Sigmoid colon (tissue), 3 donors: Measurements from ENCODE around the gene ASPG.

ENCODE experiments used
- POLR2A ChIP-seq, 2 donors: fragments of 450-650 bp; IDR thresholded peaks; one replicate each; pipeline ENCODE4 v1.6.1; 2016; ENCODE audit warnings: antibody characterized with exemption in 2 of 2, mild to moderate bottlenecking in 2 of 2, moderate library complexity in 2 of 2
- TF ChIP-seq, protein P1 (sequence below), 4 experiments: fragments of 450-650 bp in 3 of 4; fragments of 200-600 bp in 1 of 4; IDR thresholded peaks; one replicate each; pipeline ENCODE4 v1.5.1; 2016 to 2019; ENCODE audit warnings: antibody characterized with exemption in 4 of 4, mild to moderate bottlenecking in 3 of 4, moderate library complexity in 2 of 4

DNA sequence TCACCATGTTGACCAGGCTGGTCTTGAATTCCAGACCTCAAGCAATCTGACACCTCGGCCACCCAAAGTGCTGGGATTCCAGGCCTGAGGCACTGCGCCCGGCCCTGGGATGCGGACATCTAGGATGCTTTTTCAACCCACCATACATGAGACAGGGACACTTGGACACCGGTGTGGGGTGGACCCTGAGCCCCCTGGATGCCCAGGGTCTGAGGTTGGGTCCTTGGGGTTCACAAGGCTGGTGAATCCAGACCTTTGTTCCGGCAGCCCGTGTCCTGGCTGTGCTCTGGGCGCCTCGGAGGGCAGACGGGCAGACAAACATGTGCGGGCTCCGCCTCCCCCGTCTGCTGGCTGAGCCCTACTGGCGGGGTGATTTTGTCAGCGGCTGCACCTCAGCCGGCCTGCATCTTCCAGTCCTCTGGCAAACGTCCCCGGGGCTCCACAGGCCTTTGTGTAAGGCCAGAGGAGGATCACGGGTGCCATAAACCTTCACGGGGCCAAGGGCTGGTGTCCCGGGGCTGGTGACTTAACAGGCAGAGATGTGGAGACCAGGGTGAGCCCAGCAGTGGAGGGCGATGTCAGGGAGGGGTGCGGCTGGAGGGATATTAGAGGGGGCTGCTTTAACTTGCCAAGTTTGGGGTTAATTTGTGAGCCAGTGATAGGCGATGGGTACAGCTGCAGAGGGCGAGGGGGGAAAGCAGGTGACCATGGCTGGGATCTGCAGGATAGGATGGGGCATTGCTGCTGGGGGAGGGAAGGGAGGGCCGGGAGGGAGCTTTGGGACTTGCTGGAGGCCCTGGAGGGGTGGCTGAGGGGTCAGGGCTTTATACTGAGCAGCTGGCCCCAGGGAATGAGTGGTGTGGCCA lies 5.8 kb downstream of the ASPG start:
- TF ChIP-seq, protein P1, sequence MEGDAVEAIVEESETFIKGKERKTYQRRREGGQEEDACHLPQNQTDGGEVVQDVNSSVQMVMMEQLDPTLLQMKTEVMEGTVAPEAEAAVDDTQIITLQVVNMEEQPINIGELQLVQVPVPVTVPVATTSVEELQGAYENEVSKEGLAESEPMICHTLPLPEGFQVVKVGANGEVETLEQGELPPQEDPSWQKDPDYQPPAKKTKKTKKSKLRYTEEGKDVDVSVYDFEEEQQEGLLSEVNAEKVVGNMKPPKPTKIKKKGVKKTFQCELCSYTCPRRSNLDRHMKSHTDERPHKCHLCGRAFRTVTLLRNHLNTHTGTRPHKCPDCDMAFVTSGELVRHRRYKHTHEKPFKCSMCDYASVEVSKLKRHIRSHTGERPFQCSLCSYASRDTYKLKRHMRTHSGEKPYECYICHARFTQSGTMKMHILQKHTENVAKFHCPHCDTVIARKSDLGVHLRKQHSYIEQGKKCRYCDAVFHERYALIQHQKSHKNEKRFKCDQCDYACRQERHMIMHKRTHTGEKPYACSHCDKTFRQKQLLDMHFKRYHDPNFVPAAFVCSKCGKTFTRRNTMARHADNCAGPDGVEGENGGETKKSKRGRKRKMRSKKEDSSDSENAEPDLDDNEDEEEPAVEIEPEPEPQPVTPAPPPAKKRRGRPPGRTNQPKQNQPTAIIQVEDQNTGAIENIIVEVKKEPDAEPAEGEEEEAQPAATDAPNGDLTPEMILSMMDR (IDR thresholded peaks at IDR 0.05), result no peak
- TF ChIP-seq POLR2A (IDR thresholded peaks at IDR 0.05), result no peak
